Activated T-cell treated with anti-CD3 and anti-CD28 coated beads, Interleukin-2, amount 50 U/mL, for 4 hours (primary cell): ENCODE results near the gene NOL11. TPM values are rescaled to one million over a fixed set of nuclear protein-coding genes. Genes with fewer than 3 reads are reported as not detected.

Experiments used
- total RNA-seq, 3 donors: library from RNA; stranded (reverse); gene quantifications; one replicate each; pipeline ENCODE4 v1.2.1, GENCODE V29; 2021

The NOL11 gene
- total RNA-seq, 3 donors from 2014 or later, result 127 to 139 (median 137) TPM

Other genes with a start within 250 kb of the NOL11 start
- 10 to 100 TPM; 62.1 to 67.7 (median 62.2) TPM for gene BPTF, start 107.6 kb downstream of the NOL11 start, total RNA-seq